T-helper 22 cell (primary cell): Measurements from ENCODE around the gene LCN1.
"Not testable (repeated sequence)": the region's sequence is repeated elsewhere in the genome, so short reads cannot be mapped to it uniquely, and the experiment has no call there.

Experiments
- DNase-seq: peaks from one replicate; pipeline ENCODE4 v3.0.0-alpha.2; 2020; ENCODE audit warnings: low read depth

LCN1 gene

DNA sequence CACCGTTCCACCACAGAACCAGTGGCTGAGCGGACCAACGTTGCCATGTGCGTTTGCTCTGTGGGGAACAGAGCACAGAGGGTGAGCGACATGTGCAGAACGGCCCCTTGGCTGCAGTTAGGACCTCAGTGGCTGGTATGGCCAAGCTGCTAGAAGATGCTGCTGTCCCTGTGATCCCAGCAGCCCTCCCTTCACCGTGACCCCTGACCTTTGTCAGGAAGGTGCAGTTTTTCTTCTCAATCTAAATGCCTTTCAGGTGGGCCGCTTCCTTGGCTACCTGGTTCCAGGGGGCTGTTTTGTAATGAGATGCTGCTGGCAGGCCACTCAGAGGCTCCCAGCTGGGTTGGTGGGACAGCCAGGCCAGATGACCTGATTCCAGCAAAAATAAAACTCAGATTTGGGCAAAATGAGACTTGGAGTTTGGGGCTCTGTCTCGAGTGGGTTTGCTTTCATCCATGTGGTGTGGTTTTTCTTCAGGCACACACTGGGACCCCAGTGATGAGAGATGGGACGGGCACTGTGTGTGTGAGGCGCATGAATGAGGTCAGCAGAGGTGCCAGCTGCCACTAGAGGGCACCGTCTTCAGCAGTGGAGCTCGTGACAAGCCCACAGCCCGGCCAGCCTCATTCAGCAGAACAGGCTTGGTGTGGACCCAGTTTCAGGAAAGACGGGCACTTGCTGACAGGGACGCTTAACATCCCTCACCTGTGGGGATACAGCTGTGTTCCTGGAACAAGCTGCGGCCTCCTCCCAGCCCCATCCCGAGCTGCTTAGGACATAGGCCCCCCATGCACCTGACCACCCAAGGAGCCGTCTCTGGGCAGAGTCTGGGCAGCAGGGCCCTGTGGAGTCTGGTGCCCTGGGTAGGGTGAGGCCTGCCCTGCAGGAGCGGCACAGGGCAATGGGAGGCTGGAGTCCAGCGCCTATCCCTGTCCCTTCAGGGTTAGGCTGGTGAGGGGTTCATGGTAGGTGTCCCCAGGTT is 16.7 kb upstream of the LCN1 start:
- no peak for DNase-seq

DNA sequence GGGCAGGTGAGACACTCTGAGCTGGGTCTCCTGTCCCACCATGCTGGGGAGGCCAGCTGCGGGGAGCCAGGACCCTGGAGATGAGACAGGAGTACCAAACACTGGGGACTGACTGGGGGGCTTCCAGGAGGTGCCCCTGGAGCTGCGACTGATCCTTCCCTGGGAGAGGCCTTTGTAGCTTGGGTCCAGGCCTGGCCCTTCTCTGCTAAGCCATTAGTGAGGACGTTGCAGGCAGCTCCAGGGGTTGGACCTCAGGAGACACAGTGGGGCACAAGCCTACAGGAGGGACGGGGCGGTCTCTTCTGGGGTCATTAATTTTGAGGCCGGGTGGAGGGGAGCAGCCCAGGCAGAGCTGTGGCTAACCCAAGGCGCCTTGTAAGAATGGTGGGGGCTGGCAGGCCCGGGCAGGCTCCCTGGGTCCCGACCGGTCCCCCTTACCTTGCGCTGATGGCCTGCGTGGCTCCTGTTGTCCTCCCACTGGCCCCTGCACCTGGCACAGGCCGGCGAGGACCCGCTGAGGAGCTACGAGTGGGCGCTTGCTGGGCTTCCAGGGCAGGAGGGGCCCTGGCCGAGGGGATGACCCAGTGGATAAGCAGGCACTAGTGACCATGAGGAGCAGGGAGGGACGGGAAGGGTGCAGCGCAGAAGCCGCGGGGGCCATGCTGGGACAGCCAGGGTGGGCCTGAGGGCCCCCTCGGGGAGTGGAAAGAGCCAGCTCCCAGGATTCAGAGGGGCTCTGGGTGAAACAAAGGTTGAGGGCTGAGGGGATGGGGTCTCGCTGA is 15.6 kb upstream of the LCN1 start:
- DNase-seq, result no peak

- no peak for DNase-seq
Measured at GRCh38 chr9:135506327-135507103, 14.7 kb upstream of the LCN1 start.

DNA sequence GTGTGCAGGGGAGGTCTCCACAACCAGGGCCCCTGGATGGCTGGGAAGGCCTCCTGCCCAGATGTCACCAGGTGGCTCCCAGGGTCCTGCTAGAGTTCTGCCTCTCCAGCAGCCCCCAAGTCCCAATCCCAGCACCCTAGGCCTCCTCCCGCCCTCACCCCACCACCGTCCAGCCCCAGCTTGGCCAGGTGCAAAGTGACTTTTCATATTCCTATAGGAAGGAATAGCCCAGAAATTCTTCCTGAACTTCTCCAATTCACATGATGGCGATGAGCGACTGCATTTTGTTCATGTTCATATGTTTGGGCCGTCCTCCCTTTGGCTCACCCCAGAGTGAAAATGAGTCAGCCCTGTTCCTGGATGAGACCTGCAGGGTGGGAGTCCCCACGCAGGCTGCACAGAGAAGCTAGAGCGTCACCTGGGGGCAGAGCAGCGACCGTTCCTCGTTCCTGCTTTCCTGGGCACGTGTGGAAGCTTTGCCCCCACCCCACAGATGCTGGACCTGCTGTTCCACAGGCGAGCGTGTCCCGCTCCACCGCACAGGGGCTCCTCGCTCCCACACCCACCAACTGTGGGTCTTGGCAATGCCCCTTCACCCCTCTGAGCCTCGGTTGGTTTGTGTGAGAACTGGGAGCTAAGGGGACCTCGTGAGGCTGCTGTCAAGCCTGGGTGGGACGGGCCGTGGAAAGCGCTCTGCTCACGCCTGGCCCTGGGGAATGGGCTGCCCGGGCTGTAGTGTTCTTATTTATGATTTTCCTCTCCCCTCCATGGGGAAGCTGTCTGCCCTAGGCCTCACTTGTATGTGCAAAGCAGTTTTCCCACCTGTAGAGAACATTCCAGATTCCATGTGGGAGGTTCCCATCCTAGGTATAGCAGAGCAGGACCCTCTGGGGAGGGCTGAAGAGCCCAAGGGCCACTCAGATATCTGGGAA is 13.9 kb upstream of the LCN1 start:
- DNase-seq, result no peak

- no peak for DNase-seq
Measured at GRCh38 chr9:135508211-135508820, 12.9 kb upstream of the LCN1 start.

- no peak for DNase-seq
Measured at GRCh38 chr9:135509458-135509857, 11.8 kb upstream of the LCN1 start.

DNA sequence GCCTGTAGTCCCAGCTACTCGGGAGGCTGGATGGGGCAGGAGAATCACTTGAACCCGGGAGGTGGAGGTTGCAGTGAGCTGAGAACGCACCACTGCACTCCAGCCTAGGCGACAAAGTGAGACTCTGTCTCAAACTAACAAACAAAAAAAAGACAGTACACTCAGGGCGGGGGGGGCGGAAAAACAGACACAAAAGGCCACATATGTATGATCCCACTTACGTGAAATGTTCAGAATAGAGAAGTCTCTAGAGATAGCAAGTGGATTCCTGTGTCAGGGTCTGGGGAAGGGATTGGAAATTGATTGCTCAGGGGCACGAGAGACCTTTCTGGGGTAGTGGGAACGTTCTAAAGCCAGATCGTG is 9.0 kb upstream of the LCN1 start:
- DNase-seq, result no peak

GRCh38 chr9:135512904-135513303 is 8.3 kb upstream of the LCN1 start:
- DNase-seq, result no peak

DNA sequence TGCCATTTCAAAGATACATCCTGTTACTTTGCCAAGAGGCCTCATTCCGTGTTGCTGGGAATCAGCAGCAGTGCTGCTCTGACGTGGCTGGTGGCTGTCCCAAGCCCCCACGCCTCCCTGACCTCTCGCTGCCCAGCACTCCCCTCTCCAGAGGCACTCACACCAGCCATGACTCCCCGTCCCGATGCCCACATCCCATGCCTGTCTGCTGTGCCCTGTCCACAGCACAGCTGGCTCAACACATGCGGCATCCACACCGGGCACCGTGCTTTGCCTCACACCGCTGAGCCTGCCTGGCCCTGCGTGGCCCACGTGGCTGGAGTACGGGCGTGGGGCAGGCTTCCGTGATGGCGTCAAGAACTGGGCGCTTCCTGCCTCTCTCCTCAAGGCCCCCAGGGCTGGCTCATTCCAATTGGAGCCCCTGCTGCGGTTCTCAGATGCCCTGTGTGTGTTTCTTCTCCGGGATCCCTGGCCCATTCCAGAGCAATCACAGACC is 7.8 kb upstream of the LCN1 start:
- no peak for DNase-seq

DNA sequence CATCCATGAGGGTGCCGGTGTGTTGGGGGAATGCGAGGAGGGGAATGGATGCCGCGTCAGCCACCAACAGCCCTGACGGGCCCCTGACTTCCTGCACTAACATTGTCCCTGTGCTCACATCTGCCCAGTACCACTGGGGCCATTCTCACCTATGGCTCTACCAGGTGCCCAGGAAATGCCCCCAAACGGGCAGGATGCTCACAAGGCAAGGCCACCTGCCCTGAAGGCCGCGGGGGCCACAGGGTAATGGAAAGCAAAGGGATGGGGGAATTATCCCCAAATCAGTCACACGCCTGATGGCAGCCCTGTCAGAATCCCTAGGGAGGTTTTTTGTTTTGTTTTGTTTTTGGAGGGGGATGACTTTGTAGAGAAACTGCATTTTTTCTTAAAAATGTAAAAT is 7.3 kb upstream of the LCN1 start:
- DNase-seq, result not testable (repeated sequence)

DNA sequence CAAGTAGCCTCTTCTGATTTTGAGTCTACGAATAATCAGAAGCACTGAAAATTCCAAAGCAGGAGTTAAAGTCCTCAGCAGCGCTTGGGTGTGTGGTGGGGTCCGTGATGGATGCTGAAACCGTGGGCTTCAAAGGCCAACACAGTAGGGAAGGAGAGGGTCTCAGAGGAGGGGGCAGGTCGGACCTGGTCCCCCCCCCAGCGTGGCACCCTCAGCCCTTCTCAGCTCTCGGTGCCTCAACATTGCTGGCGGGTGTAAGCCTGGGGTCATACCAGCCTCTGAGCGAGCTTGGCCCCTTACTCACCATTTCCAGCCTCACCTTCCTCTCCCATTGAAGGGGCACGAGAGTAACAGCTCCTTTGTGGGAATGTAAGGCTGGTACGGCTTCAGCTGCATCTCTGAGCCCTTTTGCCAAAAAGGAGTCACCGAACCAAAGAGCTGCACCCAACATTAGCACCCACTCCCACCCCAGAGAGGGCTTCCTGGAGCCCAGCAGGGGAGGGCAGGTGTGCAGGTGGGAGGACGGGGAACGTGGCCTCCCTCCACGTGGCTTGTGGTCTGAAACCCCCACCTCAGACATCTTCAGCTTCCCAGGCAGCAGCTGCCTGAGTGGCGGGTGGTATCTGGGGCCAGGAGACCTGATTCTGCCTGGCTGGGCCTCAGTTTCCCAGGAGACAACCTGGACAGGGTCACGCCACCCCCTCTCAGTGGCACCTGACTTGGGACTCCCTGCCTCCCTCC is 6.7 kb upstream of the LCN1 start:
- DNase-seq, result no peak

DNA sequence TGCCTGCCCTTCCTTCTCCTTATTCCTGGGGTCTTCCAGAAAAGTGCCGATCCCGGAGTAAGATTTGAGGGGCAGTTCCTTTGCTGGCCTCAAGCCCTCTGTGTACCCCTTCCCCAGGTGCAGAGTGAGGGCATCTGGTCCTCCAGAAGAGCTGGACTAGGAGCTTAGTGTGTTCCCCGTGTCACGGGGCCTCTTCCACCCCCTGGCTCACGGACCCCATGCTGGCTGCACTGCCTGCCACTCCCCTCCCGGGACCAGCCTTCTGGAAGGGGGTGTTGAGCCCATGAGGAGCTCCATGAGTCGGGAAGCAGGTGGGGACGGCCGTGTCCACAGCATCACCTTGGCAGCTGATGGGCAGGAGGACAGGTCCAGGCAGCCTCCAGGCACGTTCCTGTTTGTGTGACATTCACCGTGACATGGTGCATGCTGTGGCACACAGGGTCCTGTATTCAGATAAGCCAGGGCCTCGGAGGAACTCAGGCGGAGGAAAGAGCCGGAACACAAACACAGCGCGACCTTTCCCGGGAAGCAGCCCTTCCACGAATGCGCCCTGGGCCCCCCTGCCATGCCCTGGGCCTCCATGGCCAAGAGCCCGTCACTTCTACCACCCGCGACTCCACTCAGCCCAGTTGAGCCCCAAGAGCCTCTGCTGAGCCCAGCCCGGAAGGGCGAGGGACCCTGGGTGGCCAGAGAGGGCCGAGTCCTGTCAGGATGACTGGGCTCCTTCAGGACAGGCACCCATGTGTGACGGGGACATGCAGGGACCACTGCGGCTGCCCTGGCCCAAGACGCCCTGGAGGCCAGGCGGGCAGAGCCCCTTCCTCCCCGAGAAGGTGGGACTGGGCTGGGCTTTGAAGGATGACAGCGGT is 5.9 kb upstream of the LCN1 start:
- DNase-seq, result no peak

DNA sequence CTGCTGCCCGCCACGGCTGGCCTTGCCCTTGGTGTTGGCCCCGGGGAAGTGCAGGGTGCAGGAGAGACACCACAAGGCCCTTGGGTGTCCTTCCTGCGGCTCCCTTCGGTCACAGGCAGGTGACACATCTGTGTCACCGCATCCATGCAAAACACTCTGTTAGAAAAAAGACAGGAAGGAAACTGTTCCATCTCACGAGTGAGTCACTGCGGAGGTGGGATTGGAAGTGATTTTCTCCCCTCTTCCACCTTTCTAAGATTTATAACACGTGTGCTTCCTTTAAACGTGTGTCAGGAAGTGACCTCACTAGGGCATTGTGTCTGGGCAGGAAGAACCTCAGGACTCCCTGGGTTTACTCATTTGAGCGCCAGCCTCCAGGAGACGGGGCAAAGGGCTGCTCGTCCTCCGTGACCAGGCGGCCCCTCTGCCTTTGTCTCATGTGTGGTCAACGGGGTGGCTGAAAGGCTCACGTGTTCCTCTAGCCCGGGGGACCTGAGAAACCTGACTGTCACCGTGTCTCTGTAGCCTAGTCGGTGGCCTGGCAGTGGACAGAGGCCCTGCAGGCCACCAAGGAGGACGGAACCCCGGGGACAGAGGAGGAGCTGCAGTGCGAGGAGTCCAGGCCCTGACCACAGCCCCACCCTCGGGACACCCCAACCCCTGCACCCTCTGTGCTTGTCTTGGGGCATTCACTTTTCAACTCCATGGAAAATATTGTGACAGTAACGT is 4.9 kb upstream of the LCN1 start:
- no peak for DNase-seq

DNA sequence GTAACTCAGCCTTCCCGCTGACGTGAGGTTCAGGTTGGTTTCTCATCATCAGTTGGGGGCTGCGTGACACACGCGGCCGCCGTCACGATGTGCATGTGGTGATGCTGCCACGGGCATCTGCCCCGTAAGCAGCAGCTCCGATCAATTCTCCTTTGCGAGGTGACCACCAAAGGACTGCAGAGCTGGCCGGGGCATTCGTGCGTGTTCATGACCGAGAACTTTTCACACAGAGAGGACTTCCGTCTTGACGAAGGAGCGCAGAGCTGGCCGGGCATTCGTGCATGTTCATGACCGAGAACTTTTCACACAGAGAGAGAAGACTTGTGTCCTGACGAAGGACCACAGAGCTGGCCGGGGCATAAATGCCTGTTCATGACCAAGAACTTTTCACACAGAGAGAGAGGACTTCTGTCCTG is 3.8 kb upstream of the LCN1 start:
- DNase-seq, result no peak

DNA sequence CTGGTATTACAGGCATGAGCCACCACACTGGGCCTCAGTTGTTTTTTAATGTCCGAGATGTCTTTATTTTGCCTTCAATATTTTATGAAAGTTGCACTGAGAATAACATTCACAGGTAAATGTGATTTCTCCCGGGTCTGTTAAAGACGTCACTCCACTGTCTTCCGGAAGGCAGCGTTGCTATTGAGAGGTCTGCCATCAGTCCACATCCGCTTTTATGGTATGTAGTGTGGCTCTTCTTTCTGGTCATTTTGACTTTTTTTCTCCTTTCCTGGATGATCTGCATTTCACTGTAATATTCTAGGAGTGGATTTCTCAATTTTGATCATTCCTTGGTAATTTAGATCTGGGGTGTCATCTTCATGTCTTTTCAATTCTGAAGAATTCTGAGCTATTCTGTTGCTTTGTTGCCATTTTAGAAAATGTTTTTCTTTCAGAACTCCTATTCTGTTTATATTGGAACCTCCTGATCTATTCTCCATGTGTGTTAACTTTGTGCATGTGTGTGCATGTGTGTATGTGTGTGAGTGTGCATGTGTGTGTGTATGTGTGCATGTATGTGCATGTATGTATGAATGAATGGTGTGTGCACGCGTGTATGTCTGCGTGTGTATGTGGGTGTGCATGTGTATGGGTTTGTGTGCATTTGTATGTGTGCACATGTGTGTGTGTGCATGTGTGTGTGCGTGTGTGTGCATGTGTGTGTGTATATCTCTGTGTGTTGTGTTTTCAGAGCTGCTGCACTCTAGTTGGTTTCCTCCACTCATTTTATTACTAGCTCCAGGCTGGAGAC is 1.9 kb upstream of the LCN1 start:
- no peak for DNase-seq

- no peak for DNase-seq
Measured at GRCh38 chr9:135521608-135522095, 412 bp downstream of the LCN1 start.
